Measurements from ENCODE around the gene IREB2.
"Not testable (repeated sequence)": the region's sequence is repeated elsewhere in the genome, so short reads cannot be mapped to it uniquely, and the experiment has no call there.

The IREB2 gene

GRCh38 chr15:78437762-78438618 lies at the start of gene IREB2:
Gene IREB2, plus strand, starts transcription at chr15:78438216. Its CDS starts 122 bp downstream, at chr15:78438338.
- DNase-seq (ENCODE audit: low read depth) = peak; percentile 80

- no peak for DNase-seq (ENCODE audit: low read depth)
Observed at GRCh38 chr15:78388865-78389264, 49.2 kb upstream of the IREB2 start.

- DNase-seq (ENCODE audit: low read depth) = no peak
Observed at GRCh38 chr15:78389322-78389721, 48.7 kb upstream of the IREB2 start.

- DNase-seq (ENCODE audit: low read depth) = no peak
Observed at GRCh38 chr15:78389738-78390137, 48.3 kb upstream of the IREB2 start.

- no peak for DNase-seq (ENCODE audit: low read depth)
Observed at GRCh38 chr15:78390242-78390641, 47.8 kb upstream of the IREB2 start.

- DNase-seq (ENCODE audit: low read depth) = no peak
Observed at GRCh38 chr15:78390826-78391225, 47.2 kb upstream of the IREB2 start.

GRCh38 chr15:78391781-78392180 lies 46.2 kb upstream of the IREB2 start:
- DNase-seq (ENCODE audit: low read depth) = no peak

GRCh38 chr15:78392430-78392829 lies 45.6 kb upstream of the IREB2 start:
- DNase-seq (ENCODE audit: low read depth) = no peak

GRCh38 chr15:78393137-78393536 lies 44.9 kb upstream of the IREB2 start:
- DNase-seq (ENCODE audit: low read depth) = no peak

GRCh38 chr15:78394026-78394425 lies 44.0 kb upstream of the IREB2 start:
- no peak for DNase-seq (ENCODE audit: low read depth)

GRCh38 chr15:78394981-78395616 lies 42.9 kb upstream of the IREB2 start:
- DNase-seq (ENCODE audit: low read depth) = no peak

GRCh38 chr15:78396186-78396814 lies 41.7 kb upstream of the IREB2 start:
- DNase-seq (ENCODE audit: low read depth) = no peak

- DNase-seq (ENCODE audit: low read depth) = no peak
Observed at GRCh38 chr15:78396976-78397375, 41.0 kb upstream of the IREB2 start.

- DNase-seq (ENCODE audit: low read depth) = no peak
Observed at GRCh38 chr15:78397382-78397781, 40.6 kb upstream of the IREB2 start.

- DNase-seq (ENCODE audit: low read depth) = no peak
Observed at GRCh38 chr15:78398076-78398825, 39.8 kb upstream of the IREB2 start.

- no peak for DNase-seq (ENCODE audit: low read depth)
Observed at GRCh38 chr15:78399091-78399490, 38.9 kb upstream of the IREB2 start.

GRCh38 chr15:78402061-78402610 lies 35.9 kb upstream of the IREB2 start:
- no peak for DNase-seq (ENCODE audit: low read depth)

GRCh38 chr15:78404125-78404524 lies 33.9 kb upstream of the IREB2 start:
- DNase-seq (ENCODE audit: low read depth) = no peak

- DNase-seq (ENCODE audit: low read depth) = not testable (repeated sequence)
Observed at GRCh38 chr15:78404796-78405195, 33.2 kb upstream of the IREB2 start.

GRCh38 chr15:78405336-78405924 lies 32.6 kb upstream of the IREB2 start:
- no peak for DNase-seq (ENCODE audit: low read depth)

- DNase-seq (ENCODE audit: low read depth) = no peak
Observed at GRCh38 chr15:78406016-78406585, 31.9 kb upstream of the IREB2 start.

All from non-pigmented ciliary epithelial cell (primary cell).